Tibial nerve (tissue), 4 donors: ENCODE measurements around the gene RPTOR. TPM values are rescaled to one million over a fixed set of nuclear protein-coding genes. Genes with fewer than 3 reads are reported as not detected.

Source experiments
- DNase-seq, 2 donors: peaks; one replicate each; pipeline ENCODE4 v3.0.0-alpha.2; 2019; ENCODE audit warnings: low spot score in 2 of 2
- H3K27ac ChIP-seq, 4 donors: fragments of 200-600 bp; sonication (generic) in 3 of 4; one replicate each; pipeline ENCODE4 v1.5.1; 2017 to 2019; ENCODE audit warnings: mild to moderate bottlenecking in 1 of 4
- H3K27me3 ChIP-seq, 2 donors: fragments of 200-600 bp; sonication (generic) in 1 of 2; one replicate each; pipeline versions ENCODE4 v1.5.1 to v1.6.0; 2017 to 2019
- H3K36me3 ChIP-seq, 3 donors: fragments of 200-600 bp; sonication (generic); one replicate each; pipeline ENCODE4 v1.5.1; 2018 to 2019
- H3K4me1 ChIP-seq, 4 donors: fragments of 200-600 bp; sonication (generic) in 3 of 4; one replicate each; pipeline ENCODE4 v1.5.1; 2017 to 2019
- H3K4me3 ChIP-seq, 4 donors: fragments of 200-600 bp; sonication (generic) in 3 of 4; one replicate each; pipeline ENCODE4 v1.5.1; 2017 to 2019; ENCODE audit warnings: mild to moderate bottlenecking in 1 of 4, moderate library complexity in 1 of 4
- H3K9me3 ChIP-seq, 4 donors: fragments of 200-600 bp; sonication (generic) in 3 of 4; one replicate each; pipeline ENCODE4 v1.5.1; 2017 to 2019
- EP300 ChIP-seq, 2 donors: sonication (generic); formaldehyde crosslinking; IDR thresholded peaks; one replicate each; pipeline ENCODE4 v1.6.1; 2017; ENCODE audit warnings: antibody characterized with exemption in 2 of 2, mild to moderate bottlenecking in 1 of 2
- POLR2A ChIP-seq, 2 donors: fragments of 450-650 bp; IDR thresholded peaks; one replicate each; pipeline ENCODE4 v1.6.1; 2017; ENCODE audit warnings: antibody characterized with exemption in 2 of 2, mild to moderate bottlenecking in 2 of 2, moderate library complexity in 2 of 2
- WGBS, 2 donors: methylation state at CpG; one replicate each; pipeline ENCODE4 v1.1.5; 2018; 5-methylcytosine and 5-hydroxymethylcytosine counted together
- total RNA-seq, 4 donors: library from RNA; depleted of rRNA; stranded (reverse); fragments of >200 nt; gene quantifications; one replicate each; pipeline ENCODE4 v1.1.0, GENCODE V29; 2016
- TF ChIP-seq, protein P1 (sequence below), 5 experiments: fragments of 200-600 bp in 3 of 5; fragments of 450-650 bp in 2 of 5; sonication (generic) in 3 of 5; IDR thresholded peaks; one replicate each; pipeline ENCODE4 v1.5.1; 2016 to 2019; ENCODE audit warnings: antibody characterized with exemption in 5 of 5, mild to moderate bottlenecking in 3 of 5, moderate library complexity in 2 of 5

Gene RPTOR
- total RNA-seq, 4 donors from 2014 or later = 34.7 to 56.4 (median 40.1) TPM

DNA sequence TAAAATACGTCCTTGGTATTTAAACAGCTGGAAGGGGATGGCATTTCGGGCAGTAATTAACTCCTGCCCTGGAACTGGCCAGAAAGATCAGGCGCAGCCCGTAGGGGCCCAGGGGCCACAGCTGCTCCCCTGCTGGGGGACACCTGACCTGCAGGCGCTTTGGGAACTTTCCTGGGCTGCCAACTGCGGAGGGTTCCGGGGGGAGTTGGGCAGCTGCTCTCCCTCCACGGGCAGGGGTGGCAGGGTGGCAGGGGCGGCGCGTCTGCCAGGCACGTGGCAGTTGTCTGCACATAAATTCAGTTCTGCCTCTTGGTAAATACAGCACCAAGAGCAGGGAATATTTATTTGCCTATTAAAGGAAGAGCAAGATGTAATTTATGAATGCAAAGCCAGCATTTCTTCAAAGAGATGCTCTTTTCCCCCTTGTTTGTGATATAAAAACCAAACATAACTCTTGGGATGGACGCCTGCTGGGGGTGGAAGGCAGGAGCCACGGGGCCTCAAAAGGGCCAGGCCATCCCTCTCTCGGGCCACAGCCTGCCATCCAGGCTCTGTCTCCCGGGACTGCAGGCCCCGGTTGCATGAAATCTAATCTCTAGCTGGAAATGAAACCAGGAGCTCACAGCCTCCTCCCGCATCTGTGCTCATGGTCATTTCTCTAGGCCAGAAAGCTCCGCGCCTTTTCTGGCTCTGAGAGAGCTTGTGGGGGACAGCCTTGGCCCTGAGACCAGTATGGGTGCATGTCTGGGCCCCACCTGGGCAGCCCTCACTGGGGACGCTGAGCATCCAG, 417.1 kb downstream of the RPTOR start:
- no peak for DNase-seq
- Histone ChIP-seq H3K4me1 (peaks cover 0 to 20% (median 7%) of the 10 kb centered on the region in 4 donors), H3K4me3 (no peak overlapping the region), H3K36me3 (peaks cover 0 to 74% (median 0%) of the 10 kb centered on the region in 3 donors), H3K9me3 (no peaks in the 10 kb centered on the region), H3K27ac (no peak overlapping the region), H3K27me3 (no peaks in the 10 kb centered on the region)
- 84 to 85% methylated on average over 21 of the region's 21 CpGs for WGBS, 2 donors
- TF ChIP-seq EP300 (IDR thresholded peaks at IDR 0.05) (no peak), POLR2A (IDR thresholded peaks at IDR 0.05) (no peak)
- TF ChIP-seq, protein P1, sequence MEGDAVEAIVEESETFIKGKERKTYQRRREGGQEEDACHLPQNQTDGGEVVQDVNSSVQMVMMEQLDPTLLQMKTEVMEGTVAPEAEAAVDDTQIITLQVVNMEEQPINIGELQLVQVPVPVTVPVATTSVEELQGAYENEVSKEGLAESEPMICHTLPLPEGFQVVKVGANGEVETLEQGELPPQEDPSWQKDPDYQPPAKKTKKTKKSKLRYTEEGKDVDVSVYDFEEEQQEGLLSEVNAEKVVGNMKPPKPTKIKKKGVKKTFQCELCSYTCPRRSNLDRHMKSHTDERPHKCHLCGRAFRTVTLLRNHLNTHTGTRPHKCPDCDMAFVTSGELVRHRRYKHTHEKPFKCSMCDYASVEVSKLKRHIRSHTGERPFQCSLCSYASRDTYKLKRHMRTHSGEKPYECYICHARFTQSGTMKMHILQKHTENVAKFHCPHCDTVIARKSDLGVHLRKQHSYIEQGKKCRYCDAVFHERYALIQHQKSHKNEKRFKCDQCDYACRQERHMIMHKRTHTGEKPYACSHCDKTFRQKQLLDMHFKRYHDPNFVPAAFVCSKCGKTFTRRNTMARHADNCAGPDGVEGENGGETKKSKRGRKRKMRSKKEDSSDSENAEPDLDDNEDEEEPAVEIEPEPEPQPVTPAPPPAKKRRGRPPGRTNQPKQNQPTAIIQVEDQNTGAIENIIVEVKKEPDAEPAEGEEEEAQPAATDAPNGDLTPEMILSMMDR (IDR thresholded peaks at IDR 0.05) = no peak

DNA sequence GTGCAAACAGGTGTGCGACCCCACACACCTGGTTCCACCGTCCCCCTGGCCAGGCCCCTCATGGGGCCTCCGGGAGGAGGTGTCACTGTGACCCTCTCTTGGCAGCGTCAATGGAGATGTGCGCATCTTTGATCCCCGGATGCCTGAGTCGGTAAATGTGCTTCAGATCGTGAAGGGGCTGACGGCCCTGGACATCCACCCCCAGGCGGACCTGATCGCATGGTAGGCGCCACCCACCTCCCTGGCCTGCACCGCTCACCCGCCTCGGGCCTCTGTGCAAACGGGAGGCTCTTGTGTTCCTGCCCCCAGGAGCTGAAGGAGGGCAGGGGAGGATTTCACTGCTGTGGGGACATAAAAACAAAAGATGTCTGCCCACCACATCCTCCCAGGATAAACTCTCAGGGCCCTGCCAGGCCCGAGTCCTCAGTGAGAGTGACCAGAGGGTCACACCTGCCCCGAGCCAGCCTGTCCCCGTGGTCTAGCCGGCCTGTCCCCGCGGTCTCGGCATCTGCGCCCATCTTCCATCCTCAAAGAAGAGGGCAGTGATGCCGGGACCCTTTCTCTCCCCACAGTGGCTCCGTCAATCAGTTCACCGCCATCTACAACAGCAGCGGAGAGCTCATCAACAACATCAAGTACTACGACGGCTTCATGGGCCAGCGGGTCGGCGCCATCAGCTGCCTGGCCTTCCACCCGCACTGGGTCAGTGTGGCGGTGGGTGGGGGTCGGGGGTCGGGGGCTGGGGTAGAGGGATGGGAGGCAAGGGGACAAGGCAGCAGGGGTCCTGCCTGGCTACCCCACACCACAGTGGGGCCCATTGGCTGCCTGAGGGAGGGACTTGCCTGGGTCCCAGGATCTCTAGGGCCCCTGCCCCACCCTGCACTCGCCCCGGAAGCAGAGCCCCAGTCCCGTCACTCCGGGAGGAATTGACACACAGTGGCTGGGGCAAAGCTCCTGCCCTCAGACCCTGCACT, 418.0 kb downstream of the RPTOR start:
- Histone ChIP-seq H3K27ac (no peak overlapping the region), H3K27me3 (no peaks in the 10 kb centered on the region), H3K4me3 (no peak overlapping the region), H3K9me3 (no peaks in the 10 kb centered on the region), H3K4me1 (peaks cover 0 to 20% (median 7%) of the 10 kb centered on the region in 4 donors), H3K36me3 (peaks cover 0 to 74% (median 0%) of the 10 kb centered on the region in 3 donors)
- TF ChIP-seq, protein P1 (IDR thresholded peaks at IDR 0.05) = no peak
- TF ChIP-seq EP300 (IDR thresholded peaks at IDR 0.05) = no peak
- 90 to 94% methylated on average over 29 to 41 of the region's 41 CpGs for WGBS, 2 donors
- DNase-seq = no peak

DNA sequence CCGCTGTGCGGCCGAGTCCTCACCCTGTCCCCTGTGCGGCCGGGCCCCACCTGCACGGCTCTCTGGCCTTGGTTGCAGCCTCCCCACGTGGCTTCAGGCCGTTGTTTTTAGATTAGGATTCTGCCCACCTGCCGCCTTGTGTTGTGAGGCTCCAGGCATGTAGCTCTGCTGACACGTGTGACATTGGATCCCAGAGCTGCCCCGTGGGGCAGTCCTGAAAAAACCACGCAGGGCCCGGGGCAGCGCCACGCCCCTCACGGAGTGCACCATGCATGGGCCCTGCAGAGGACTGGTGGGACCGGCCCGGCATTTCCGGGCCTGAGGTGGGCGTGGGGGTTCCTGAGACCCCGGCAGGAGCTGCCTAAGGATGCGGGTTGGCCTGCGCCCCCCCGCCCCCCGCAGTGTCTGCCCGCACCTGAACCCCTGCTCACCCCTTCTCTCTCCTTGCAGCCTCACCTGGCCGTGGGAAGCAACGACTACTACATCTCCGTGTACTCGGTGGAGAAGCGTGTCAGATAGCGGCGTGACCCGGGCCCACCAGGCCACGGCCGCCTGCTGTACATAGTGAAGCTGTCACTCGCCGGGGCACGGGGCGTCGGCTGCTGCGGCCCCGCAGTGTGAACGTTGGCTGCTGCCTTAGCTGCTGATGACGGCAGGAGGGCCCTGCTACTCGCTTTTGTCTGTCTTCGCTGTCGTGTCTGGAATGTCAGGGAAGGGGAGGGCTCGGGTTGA, 419.3 kb downstream of the RPTOR start:
- WGBS, 2 donors = 88% methylated on average over 35 to 49 of the region's 49 CpGs
- H3K27ac ChIP-seq = no peak overlapping the region

DNA sequence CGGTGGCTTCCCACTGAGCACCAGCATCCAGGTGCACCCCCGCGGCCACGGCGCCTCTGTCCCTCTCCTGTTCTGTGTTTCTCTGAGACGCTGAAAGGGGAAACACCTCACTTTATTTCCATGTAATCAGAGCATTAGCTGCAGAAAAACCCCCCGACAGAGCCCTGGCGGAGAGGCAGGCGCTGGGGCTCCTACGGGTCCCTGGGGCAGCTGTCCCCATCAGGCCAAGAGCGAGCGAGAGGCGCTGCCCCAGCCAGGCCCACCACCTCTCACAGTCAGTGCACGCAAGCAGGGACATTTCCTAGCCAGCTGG, 419.9 kb downstream of the RPTOR start:
- 77 to 89% methylated on average over 14 of the region's 14 CpGs for WGBS, 2 donors
- Histone ChIP-seq H3K27ac (no peak overlapping the region), H3K9me3 (no peaks in the 10 kb centered on the region), H3K27me3 (no peaks in the 10 kb centered on the region), H3K36me3 (peaks cover 0 to 66% (median 0%) of the 10 kb centered on the region in 3 donors), H3K4me3 (no peak overlapping the region), H3K4me1 (peaks cover 0 to 28% (median 13%) of the 10 kb centered on the region in 4 donors)
- TF ChIP-seq POLR2A (IDR thresholded peaks at IDR 0.05) (no peak), EP300 (IDR thresholded peaks at IDR 0.05) (no peak)
- DNase-seq = no peak

More for the DNA sequence above, 419.3 kb downstream of the RPTOR start:
- Histone ChIP-seq H3K36me3 (peaks cover 0 to 70% (median 0%) of the 10 kb centered on the region in 3 donors), H3K4me3 (no peak overlapping the region), H3K4me1 (peaks cover 0 to 28% (median 11%) of the 10 kb centered on the region in 4 donors), H3K27me3 (no peaks in the 10 kb centered on the region), H3K9me3 (no peaks in the 10 kb centered on the region)
- DNase-seq = no peak
- TF ChIP-seq POLR2A (IDR thresholded peaks at IDR 0.05) (no peak), EP300 (IDR thresholded peaks at IDR 0.05) (no peak)
- TF ChIP-seq, protein P1 (IDR thresholded peaks at IDR 0.05) = no peak

- TF ChIP-seq, protein P1 (IDR thresholded peaks at IDR 0.05) = no peak
- TF ChIP-seq POLR2A (IDR thresholded peaks at IDR 0.05) (no peak), EP300 (IDR thresholded peaks at IDR 0.05) (no peak)
- H3K4me3 ChIP-seq = no peak overlapping the region
- no peak overlapping the region for H3K27ac ChIP-seq
- H3K27me3 ChIP-seq = peaks cover 0 to under 1% of the 10 kb centered on the region in 2 donors
- H3K4me1 ChIP-seq = peaks cover 0 to 28% (median 14%) of the 10 kb centered on the region in 4 donors
- 89 to 95% methylated on average over 23 to 30 of the region's 36 CpGs for WGBS, 2 donors
- H3K36me3 ChIP-seq = peaks cover 0 to 63% (median 0%) of the 10 kb centered on the region in 3 donors
- no peak for DNase-seq
- H3K9me3 ChIP-seq = no peaks in the 10 kb centered on the region
These were observed 420.4 kb downstream of the RPTOR start for GRCh38 chr17:80964859-80965580.
